Measurements from ENCODE around the gene IGSF23. TPM values are rescaled to one million over a fixed set of nuclear protein-coding genes. Genes with fewer than 3 reads are reported as not detected.

The IGSF23 gene
- total RNA-seq, 1 experiment from 2014 or later: not detected

- ChIA-PET CTCF (interaction anchor here (0.5 kb wide), 1 partner anchor 855 kb away, joined by 4 read pairs; no protein-coding TSS in a partner anchor), POLR2A (ENCODE audit: unreplicated experiment) (interaction anchor here (0.5 kb wide), 1 partner anchor 947 kb away, joined by 5 read pairs; no protein-coding TSS in a partner anchor)
- TF ChIP-seq EZH2 (IDR thresholded peaks at IDR 0.05; ENCODE audit: low read depth) (no peak), CTCF (conservative IDR thresholded peaks at IDR 0.05) (no peak)
- Histone ChIP-seq H3K4me3 (no peak overlapping the region), H3K9me3 (ENCODE audit: insufficient read depth, low read depth) (no peaks in the 10 kb centered on the region), H3K79me2 (ENCODE audit: low read depth) (0 out of 2 replicates have a peak, but pooled peaks cover 8% of the 10 kb centered on the region), H3K36me3 (ENCODE audit: low read depth) (no peaks in the 10 kb centered on the region), H3K9me2 (ENCODE audit: insufficient read depth) (no peaks in the 10 kb centered on the region), H3K4me2 (0 out of 2 replicates have a peak overlapping the region, but pooled peaks have one; percentile 5), H3K27me3 (ENCODE audit: insufficient read depth, low read depth) (no peaks in the 10 kb centered on the region), H3K4me1 (replicated peaks; ENCODE audit: insufficient read depth) (peaks cover 50% of the 10 kb centered on the region), H3F3A (ENCODE audit: insufficient read depth, low read depth) (peaks cover 15% of the 10 kb centered on the region; the same call in 1 of the 2 replicates), H2AFZ (no peak overlapping the region), H3K27ac (0 out of 2 replicates have a peak overlapping the region, but pooled peaks have one; percentile 35), H4K20me1 (ENCODE audit: insufficient read depth) (no peaks in the 10 kb centered on the region)
- peak in 1 of 2 experiments; percentile 27 for DNase-seq
- BruUV-seq (replicated peaks): no TSS peak
- intact Hi-C loops (cut with micrococcal nuclease; ENCODE audit: unreplicated experiment): no loop called here
These were observed 23.4 kb downstream of the IGSF23 start for GRCh38 chr19:44636439-44637389.

- H3K79me2 ChIP-seq (ENCODE audit: low read depth): peaks cover 12% of the 10 kb centered on the region; the same call in 1 of the 2 replicates
- no peaks in the 10 kb centered on the region for H4K20me1 ChIP-seq (ENCODE audit: insufficient read depth)
- no peak for TF ChIP-seq EZH2 (IDR thresholded peaks at IDR 0.05; ENCODE audit: low read depth)
- H2AFZ ChIP-seq: no peak overlapping the region
- no peaks in the 10 kb centered on the region for H3K27me3 ChIP-seq (ENCODE audit: insufficient read depth, low read depth)
- H3K9me3 ChIP-seq (ENCODE audit: insufficient read depth, low read depth): no peaks in the 10 kb centered on the region
- BruUV-seq (replicated peaks): no TSS peak
- no peaks in the 10 kb centered on the region for H3K36me3 ChIP-seq (ENCODE audit: low read depth)
- POLR2A ChIA-PET (ENCODE audit: unreplicated experiment): no interaction called here
- peak; percentile 20 to 37 for DNase-seq
- H3K4me1 ChIP-seq (replicated peaks; ENCODE audit: insufficient read depth): peaks cover 50% of the 10 kb centered on the region
- H3K27ac ChIP-seq: no peak overlapping the region
- no peak overlapping the region for H3K4me3 ChIP-seq
- H3K9me2 ChIP-seq (ENCODE audit: insufficient read depth): no peaks in the 10 kb centered on the region
- intact Hi-C loops (cut with micrococcal nuclease; ENCODE audit: unreplicated experiment): no loop called here
- peaks cover 15% of the 10 kb centered on the region; the same call in 1 of the 2 replicates for H3F3A ChIP-seq (ENCODE audit: insufficient read depth, low read depth)
- 0 out of 2 replicates have a peak overlapping the region, but pooled peaks have one; percentile 0 for H3K4me2 ChIP-seq
- CTCF ChIA-PET: no interaction called here
These were observed 24.0 kb downstream of the IGSF23 start for GRCh38 chr19:44637390-44637764.

GRCh38 chr19:44640518-44640917 lies 27.2 kb downstream of the IGSF23 start:
- peaks cover 3% of the 10 kb centered on the region for H4K20me1 ChIP-seq (ENCODE audit: insufficient read depth)
- H3K27ac ChIP-seq: no peak overlapping the region
- POLR2A ChIA-PET (ENCODE audit: unreplicated experiment): no interaction called here
- peaks cover 37% of the 10 kb centered on the region for H3K79me2 ChIP-seq (ENCODE audit: low read depth)
- CTCF ChIA-PET: interaction anchor here (0.6 kb wide), 2 partner anchors 64 to 603 kb away, joined by 4 to 13 read pairs; no protein-coding TSS in a partner anchor
- H3K27me3 ChIP-seq (ENCODE audit: insufficient read depth, low read depth): no peaks in the 10 kb centered on the region
- no peak overlapping the region for H3K4me3 ChIP-seq
- TF ChIP-seq CTCF (conservative IDR thresholded peaks at IDR 0.05) (no peak), EZH2 (IDR thresholded peaks at IDR 0.05; ENCODE audit: low read depth) (no peak)
- H3K4me2 ChIP-seq: no peak overlapping the region
- H3K9me2 ChIP-seq (ENCODE audit: insufficient read depth): no peaks in the 10 kb centered on the region
- intact Hi-C loops (cut with micrococcal nuclease; ENCODE audit: unreplicated experiment): no loop called here
- no peak for DNase-seq
- peaks cover 57% of the 10 kb centered on the region for H3K4me1 ChIP-seq (replicated peaks; ENCODE audit: insufficient read depth)
- peaks cover 27% of the 10 kb centered on the region for H3F3A ChIP-seq (ENCODE audit: insufficient read depth, low read depth)
- no peak overlapping the region for H2AFZ ChIP-seq
- no peaks in the 10 kb centered on the region for H3K9me3 ChIP-seq (ENCODE audit: insufficient read depth, low read depth)
- no TSS peak for BruUV-seq (replicated peaks)
- no peaks in the 10 kb centered on the region for H3K36me3 ChIP-seq (ENCODE audit: low read depth)
